GM21717 (cell line): Measurements from ENCODE around the gene DGAT2L6.
"Not testable (repeated sequence)": the region's sequence is repeated elsewhere in the genome, so short reads cannot be mapped to it uniquely, and the experiment has no call there.

Source experiments
- ATAC-seq: cut with Tn5 transposase; IDR thresholded peaks from one replicate; pipeline ENCODE4 v1.9.1; 2021; ENCODE audit warnings: mild to moderate bottlenecking, moderate library complexity; ENCODE audit not compliant: unreplicated experiment

The DGAT2L6 gene

GRCh38 chrX:70196961-70197720, 19.9 kb downstream of the DGAT2L6 start:
- ATAC-seq = peak; percentile 88

GRCh38 chrX:70201732-70202131, 24.4 kb downstream of the DGAT2L6 start:
- ATAC-seq = no peak

GRCh38 chrX:70208479-70208878, 31.2 kb downstream of the DGAT2L6 start:
- no peak for ATAC-seq

GRCh38 chrX:70209570-70209969, 32.3 kb downstream of the DGAT2L6 start:
- not testable (repeated sequence) for ATAC-seq

- ATAC-seq = no peak
Measured at GRCh38 chrX:70219938-70220764, 42.9 kb downstream of the DGAT2L6 start.

GRCh38 chrX:70226048-70226447, 48.8 kb downstream of the DGAT2L6 start:
- ATAC-seq = no peak

- no peak for ATAC-seq
Measured at GRCh38 chrX:70226687-70227086, 49.4 kb downstream of the DGAT2L6 start.

GRCh38 chrX:70231666-70232065, 54.4 kb downstream of the DGAT2L6 start:
- no peak for ATAC-seq

GRCh38 chrX:70234355-70234754, 57.1 kb downstream of the DGAT2L6 start, which contains the start of gene AWAT1:
Gene AWAT1 (plus strand): TSS chrX:70234655. CDS start chrX:70234696, 41 bp downstream.
- ATAC-seq = no peak

GRCh38 chrX:70240751-70241150, 63.5 kb downstream of the DGAT2L6 start:
- no peak for ATAC-seq

- no peak for ATAC-seq
Measured at GRCh38 chrX:70241501-70241900, 64.2 kb downstream of the DGAT2L6 start.

GRCh38 chrX:70243601-70244000, 66.3 kb downstream of the DGAT2L6 start:
- ATAC-seq = not testable (repeated sequence)

GRCh38 chrX:70244881-70245280, 67.6 kb downstream of the DGAT2L6 start:
- ATAC-seq = no peak

- no peak for ATAC-seq
Measured at GRCh38 chrX:70247252-70247651, 70.0 kb downstream of the DGAT2L6 start.

- no peak for ATAC-seq
Measured at GRCh38 chrX:70252491-70252890, 75.2 kb downstream of the DGAT2L6 start.

- no peak for ATAC-seq
Measured at GRCh38 chrX:70253377-70254062, 76.2 kb downstream of the DGAT2L6 start.

- ATAC-seq = no peak
Measured at GRCh38 chrX:70254063-70254400, 76.7 kb downstream of the DGAT2L6 start.

GRCh38 chrX:70254909-70255308, 77.6 kb downstream of the DGAT2L6 start:
- ATAC-seq = no peak
